ENCODE measurements around the gene ROR1. TPM values are rescaled to one million over a fixed set of nuclear protein-coding genes. Genes with fewer than 3 reads are reported as not detected.

ROR1 gene
- total and polyA plus RNA-seq, 8 donors: 25.5 to 95.8 (median 83.0) TPM

DNA sequence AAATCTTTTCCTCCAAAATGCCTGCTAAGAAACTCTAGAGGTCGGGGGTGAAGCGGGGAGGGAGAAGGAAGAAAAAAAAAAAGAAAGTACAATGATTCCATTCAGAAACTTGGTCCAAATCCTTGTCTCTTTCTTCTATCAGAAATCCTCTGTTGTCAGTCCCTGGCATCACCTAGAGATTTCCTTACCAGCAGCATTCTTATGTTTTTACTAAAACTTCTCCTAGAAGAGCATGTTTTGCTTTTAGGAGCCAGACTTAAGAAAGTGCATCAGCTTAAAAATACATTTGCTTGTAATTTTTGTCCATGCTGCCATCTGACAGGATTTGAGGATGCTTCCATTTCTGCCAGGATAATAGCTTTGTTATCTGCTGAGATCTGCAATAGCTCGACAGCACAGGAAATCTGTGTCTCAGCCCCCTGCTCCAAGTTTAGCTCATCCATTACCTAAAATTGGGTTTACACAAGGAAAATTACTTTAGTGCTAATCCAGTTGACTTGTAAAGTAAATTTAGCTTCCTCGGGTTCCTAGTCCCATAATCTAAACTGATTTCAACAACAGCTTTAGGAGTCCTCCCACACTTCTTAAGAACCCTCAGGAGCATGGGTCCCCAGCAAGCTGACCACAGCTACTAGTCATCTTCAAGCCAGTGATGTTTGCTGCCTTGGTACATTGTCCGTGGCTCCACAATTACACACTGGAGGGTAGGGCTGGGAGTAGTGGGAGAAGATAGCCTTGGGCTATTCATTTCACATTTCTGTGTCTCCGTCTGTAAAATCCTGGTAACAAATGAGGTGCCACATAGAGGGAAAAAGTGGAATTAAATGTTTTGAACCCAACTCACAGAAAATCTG is 337.3 kb downstream of the ROR1 start:
- Histone ChIP-seq H3K9me3 (no peaks in the 10 kb centered on the region), H3K4me3 (no peak overlapping the region), H3K27ac (no peak overlapping the region), H3K36me3 (no peaks in the 10 kb centered on the region), H3K27me3 (no peaks in the 10 kb centered on the region), H3K4me1 (no peaks in the 10 kb centered on the region)
- TF ChIP-seq, protein P1, sequence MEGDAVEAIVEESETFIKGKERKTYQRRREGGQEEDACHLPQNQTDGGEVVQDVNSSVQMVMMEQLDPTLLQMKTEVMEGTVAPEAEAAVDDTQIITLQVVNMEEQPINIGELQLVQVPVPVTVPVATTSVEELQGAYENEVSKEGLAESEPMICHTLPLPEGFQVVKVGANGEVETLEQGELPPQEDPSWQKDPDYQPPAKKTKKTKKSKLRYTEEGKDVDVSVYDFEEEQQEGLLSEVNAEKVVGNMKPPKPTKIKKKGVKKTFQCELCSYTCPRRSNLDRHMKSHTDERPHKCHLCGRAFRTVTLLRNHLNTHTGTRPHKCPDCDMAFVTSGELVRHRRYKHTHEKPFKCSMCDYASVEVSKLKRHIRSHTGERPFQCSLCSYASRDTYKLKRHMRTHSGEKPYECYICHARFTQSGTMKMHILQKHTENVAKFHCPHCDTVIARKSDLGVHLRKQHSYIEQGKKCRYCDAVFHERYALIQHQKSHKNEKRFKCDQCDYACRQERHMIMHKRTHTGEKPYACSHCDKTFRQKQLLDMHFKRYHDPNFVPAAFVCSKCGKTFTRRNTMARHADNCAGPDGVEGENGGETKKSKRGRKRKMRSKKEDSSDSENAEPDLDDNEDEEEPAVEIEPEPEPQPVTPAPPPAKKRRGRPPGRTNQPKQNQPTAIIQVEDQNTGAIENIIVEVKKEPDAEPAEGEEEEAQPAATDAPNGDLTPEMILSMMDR (IDR thresholded peaks at IDR 0.05): no peak
- DNase-seq (no peak), ATAC-seq (no peak)
- intact Hi-C loops (cut with DNase I): no loop called here

DNA sequence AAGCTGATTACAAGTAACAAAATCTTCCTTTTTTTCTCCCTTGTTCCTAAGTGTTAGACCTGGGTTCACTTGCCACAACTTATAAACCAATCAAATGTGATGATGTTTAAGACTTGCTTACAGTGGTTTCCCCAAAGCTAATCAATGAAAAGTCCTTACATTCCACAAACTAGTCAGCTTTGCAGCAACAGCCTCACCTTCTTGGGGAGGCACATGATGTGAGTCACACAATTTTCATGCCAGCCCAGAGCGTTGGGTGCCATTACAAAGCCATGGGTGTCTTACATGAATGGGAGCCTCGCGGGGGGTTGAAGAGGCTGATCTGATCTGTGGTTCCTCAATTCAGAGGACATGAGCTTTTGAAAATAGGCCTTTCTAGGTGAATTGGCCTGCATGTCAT is 338.0 kb downstream of the ROR1 start:
- intact Hi-C loops (cut with DNase I): no loop called here
- H3K36me3 ChIP-seq: no peaks in the 10 kb centered on the region
- TF ChIP-seq, protein P1 (IDR thresholded peaks at IDR 0.05): no peak
- no peaks in the 10 kb centered on the region for H3K27me3 ChIP-seq
- H3K4me3 ChIP-seq: no peak overlapping the region
- no peaks in the 10 kb centered on the region for H3K4me1 ChIP-seq
- no peak overlapping the region for H3K27ac ChIP-seq
- no peaks in the 10 kb centered on the region for H3K9me3 ChIP-seq
- ATAC-seq: no peak
- DNase-seq: no peak

DNA sequence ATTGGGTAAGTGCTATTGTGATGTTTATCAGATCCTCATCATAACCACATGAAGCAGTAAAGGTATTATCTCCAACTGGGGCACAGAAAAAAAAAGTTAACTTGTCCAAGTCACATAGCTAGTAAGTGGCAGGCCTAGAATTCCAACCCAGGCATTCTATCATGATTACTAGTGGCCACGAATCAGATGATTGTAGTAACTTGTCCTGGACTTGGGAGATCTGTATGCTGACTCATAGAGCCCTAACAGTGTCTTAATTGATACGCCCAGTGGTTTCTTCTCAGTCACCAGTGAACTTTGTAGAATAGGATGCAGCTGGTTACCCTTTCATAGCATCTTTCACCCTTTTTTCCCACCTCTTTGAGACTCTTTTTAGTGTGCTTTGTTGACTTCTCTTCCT is 338.5 kb downstream of the ROR1 start:
- Histone ChIP-seq H3K27ac (no peak overlapping the region), H3K36me3 (no peaks in the 10 kb centered on the region), H3K9me3 (no peaks in the 10 kb centered on the region), H3K27me3 (no peaks in the 10 kb centered on the region), H3K4me1 (no peaks in the 10 kb centered on the region), H3K4me3 (no peak overlapping the region)
- intact Hi-C loops (cut with DNase I): no loop called here
- TF ChIP-seq, protein P1 (IDR thresholded peaks at IDR 0.05): no peak
- DNase-seq: no peak
- no peak for ATAC-seq

DNA sequence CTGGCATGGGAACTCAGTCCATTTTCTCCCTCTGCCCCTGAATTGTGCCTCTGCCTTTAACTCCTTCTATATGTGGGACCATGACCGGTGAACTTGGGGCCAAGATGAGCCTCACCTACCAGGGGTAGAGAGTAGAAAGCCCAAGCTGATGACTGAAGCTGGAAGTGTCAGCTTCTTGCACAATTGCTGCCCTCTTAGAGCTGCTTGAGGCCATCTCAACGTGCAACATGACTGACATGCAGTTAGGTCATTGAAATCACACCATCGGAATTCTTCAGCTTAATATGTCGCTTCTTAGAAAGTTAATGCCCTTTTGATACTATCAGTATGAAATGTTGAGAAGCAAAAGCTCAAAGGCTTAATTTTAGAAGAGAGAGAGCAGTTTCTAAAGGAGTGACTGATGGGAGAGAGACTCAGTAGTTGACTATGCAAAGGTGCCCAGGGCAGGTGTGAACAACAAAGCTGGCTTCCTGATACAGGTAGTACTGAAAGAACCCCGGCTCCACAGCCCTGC is 340.3 kb downstream of the ROR1 start:
- no peaks in the 10 kb centered on the region for H3K36me3 ChIP-seq
- H3K9me3 ChIP-seq: no peaks in the 10 kb centered on the region
- DNase-seq: no peak
- H3K27ac ChIP-seq: no peak overlapping the region
- H3K4me1 ChIP-seq: no peaks in the 10 kb centered on the region
- H3K27me3 ChIP-seq: no peaks in the 10 kb centered on the region
- TF ChIP-seq, protein P1 (IDR thresholded peaks at IDR 0.05): no peak
- ATAC-seq: no peak
- H3K4me3 ChIP-seq: no peak overlapping the region
- intact Hi-C loops (cut with DNase I): no loop called here

DNA sequence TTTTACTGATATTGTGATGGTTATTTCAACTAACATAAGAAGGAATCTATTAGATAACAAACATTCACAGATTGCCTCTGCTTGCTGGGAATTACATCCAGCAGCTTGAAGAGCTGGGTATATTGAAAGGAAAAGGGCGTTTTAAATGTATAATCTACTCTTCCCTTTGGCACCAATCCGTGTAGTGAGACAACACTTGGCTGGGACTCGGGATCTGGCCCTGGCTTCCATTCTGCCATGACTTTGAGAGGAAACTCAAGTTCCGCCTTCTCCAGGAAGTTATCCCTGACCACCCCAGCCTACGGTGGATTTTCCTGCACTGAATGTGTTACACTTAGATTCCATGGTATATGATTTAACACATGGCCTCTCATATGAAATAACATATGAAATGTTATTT is 342.7 kb downstream of the ROR1 start:
- TF ChIP-seq, protein P1 (IDR thresholded peaks at IDR 0.05): no peak
- no peak overlapping the region for H3K4me3 ChIP-seq
- no peaks in the 10 kb centered on the region for H3K9me3 ChIP-seq
- DNase-seq (no peak), ATAC-seq (no peak)
- no peaks in the 10 kb centered on the region for H3K27me3 ChIP-seq
- intact Hi-C loops (cut with DNase I): no loop called here
- no peaks in the 10 kb centered on the region for H3K36me3 ChIP-seq
- no peak overlapping the region for H3K27ac ChIP-seq
- no peaks in the 10 kb centered on the region for H3K4me1 ChIP-seq
